K562 (cell line): ENCODE results near the gene PIGT. TPM values are rescaled to one million over a fixed set of nuclear protein-coding genes. Genes with fewer than 3 reads are reported as not detected.

Experiments
- ATAC-seq: fragments of 200-7000 bp; cut with Tn5 transposase; 3 replicates; pipeline ENCODE4 v1.9.1; 2020; ENCODE audit warnings: moderate library complexity
- BruUV-seq: library from RNA; stranded (reverse); fragments of 400-500 nt; replicated peaks from 2 replicates; lab custom pipeline; 2021; lab: Mats Ljungman, UMichigan
- CTCF ChIA-PET: fragments of 300-600 bp; formaldehyde crosslinking; extraction: SDS; loops from one replicate; lab custom pipeline; 2021; ENCODE audit warnings: low intra/inter-chr PET ratio; lab: Yijun Ruan, JAX
- POLR2A ChIA-PET: fragments of 300-600, 350-650 bp; sonication (Branson Sonifier 250); formaldehyde crosslinking; extraction: SDS; loops from one replicate; lab custom pipeline; 2021; ENCODE audit warnings: antibody characterized with exemption, inconsistent platforms; lab: Yijun Ruan, JAX
- DNase-seq, 4 experiments: peaks; one replicate each; pipeline versions ENCODE4 v3.0.0 to v3.0.0-alpha.2; 2011 to 2018; ENCODE audit warnings: low spot score in 3 of 4, mixed read lengths in 3 of 4; ENCODE audit errors: extremely low read depth in 1 of 4
- FAIRE-seq: peaks from 2 replicates; lab custom pipeline; 2011; peaks lifted over from hg19 to GRCh38; lab: Jason Lieb, UNC
- H2AFZ ChIP-seq: 2 replicates; pipeline ENCODE4 v1.6.0; 2011; ENCODE audit warnings: low read depth, low read length, control low read depth, inconsistent platforms
- H3K27ac ChIP-seq: fragments of 200-600 bp; 3 replicates; pipeline ENCODE4 v1.8.0; 2011; ENCODE audit warnings: low read depth, mild to moderate bottlenecking, control low read depth, inconsistent platforms, low read length, moderate library complexity, mixed read lengths; ENCODE audit errors: extremely low read depth
- H3K27me3 ChIP-seq, 2 experiments: fragments of 300-600 bp in 1 of 2; 2 replicates in 1 of 2; 3 replicates in 1 of 2; pipeline versions ENCODE4 v1.6.0 to v1.8.0; 2011; ENCODE audit warnings: inconsistent platforms in 2 of 2, low read length in 2 of 2, mild to moderate bottlenecking in 1 of 2, mixed read lengths in 1 of 2, moderate library complexity in 1 of 2; ENCODE audit not compliant: control insufficient read depth in 2 of 2, insufficient read depth in 2 of 2
- H3K36me3 ChIP-seq: fragments of 300-600 bp; 3 replicates; pipeline ENCODE4 v1.8.0; 2011; ENCODE audit warnings: mild to moderate bottlenecking, low read length, inconsistent platforms; ENCODE audit not compliant: control insufficient read depth, insufficient read depth
- H3K4me1 ChIP-seq, 2 experiments: fragments of 200-600 bp in 1 of 2; replicated peaks in 1 of 2; 2 replicates in 1 of 2; 3 replicates in 1 of 2; pipeline versions ENCODE4 v1.5.1 to v1.8.0; 2011; ENCODE audit warnings: inconsistent platforms in 2 of 2, low read length in 2 of 2, mild to moderate bottlenecking in 1 of 2, mixed read lengths in 1 of 2, moderate library complexity in 1 of 2; ENCODE audit not compliant: control insufficient read depth in 2 of 2, insufficient read depth in 2 of 2
- H3K4me2 ChIP-seq: 2 replicates; pipeline ENCODE4 v1.6.1; 2011; ENCODE audit warnings: low read length, control low read depth, inconsistent platforms, mixed read lengths; ENCODE audit not compliant: insufficient read depth
- H3K4me3 ChIP-seq: fragments of 200-600 bp; sonication (generic), shearing (Covaris generic); 2 replicates; pipeline ENCODE4 v1.5.1; 2016; ENCODE audit warnings: control low read depth, inconsistent platforms
- H3K79me2 ChIP-seq: fragments of 200-600 bp; 3 replicates; pipeline ENCODE4 v1.8.0; 2011; ENCODE audit warnings: low read length, inconsistent platforms; ENCODE audit not compliant: control insufficient read depth, insufficient read depth
- H3K9ac ChIP-seq, 2 experiments: 2 replicates each; pipeline versions ENCODE4 v1.6.0 to v1.6.1; 2011; ENCODE audit warnings: low read depth in 2 of 2, low read length in 2 of 2, control low read depth in 1 of 2, inconsistent platforms in 1 of 2, mild to moderate bottlenecking in 1 of 2, mixed read lengths in 1 of 2; ENCODE audit not compliant: insufficient read depth in 1 of 2
- H3K9me1 ChIP-seq: one replicate; pipeline ENCODE4 v1.6.0; 2011; ENCODE audit warnings: inconsistent platforms, mild to moderate bottlenecking, low read length, moderate library complexity; ENCODE audit not compliant: control insufficient read depth, insufficient read depth
- H3K9me3 ChIP-seq: replicated peaks from 2 replicates; pipeline ENCODE4 v1.5.1; 2011; ENCODE audit warnings: low read depth, low read length, inconsistent platforms; ENCODE audit not compliant: control insufficient read depth, insufficient read depth
- H4K20me1 ChIP-seq: replicated peaks from 2 replicates; pipeline ENCODE4 v1.6.1; 2011; ENCODE audit warnings: low read length, inconsistent platforms, mixed read lengths; ENCODE audit not compliant: control insufficient read depth, insufficient read depth
- CHD2 ChIP-seq: IDR thresholded peaks from 2 replicates; pipeline ENCODE4 v1.6.1; 2011; ENCODE audit warnings: low read depth, low read length
- ESRRB ChIP-seq: fragments of 250-450 bp; sonication (Bioruptor Pico); IDR thresholded peaks from 2 replicates; pipeline ENCODE4 v1.5.0; 2020; ENCODE audit warnings: mild to moderate bottlenecking, moderate library complexity, borderline replicate concordance
- EWSR1 ChIP-seq: fragments of 450-650 bp; IDR thresholded peaks from 2 replicates; pipeline ENCODE4 v1.6.1; 2018; ENCODE audit warnings: borderline replicate concordance, mild to moderate bottlenecking, low read depth, moderate library complexity; ENCODE audit not compliant: partially characterized antibody
- LCOR ChIP-seq: sonication (generic); formaldehyde crosslinking; IDR thresholded peaks from 2 replicates; pipeline ENCODE4 v1.8.0; 2022; ENCODE audit warnings: mild to moderate bottlenecking, missing genetic modification reagents
- PHB2 ChIP-seq: fragments of 450-650 bp; IDR thresholded peaks from 2 replicates; pipeline ENCODE4 v1.6.1; 2017; ENCODE audit warnings: low read depth
- RBM25 ChIP-seq: fragments of 200-400 bp; formaldehyde crosslinking; IDR thresholded peaks from 2 replicates; pipeline ENCODE4 v1.6.1; 2018; ENCODE audit warnings: low read length, low read depth, moderate library complexity; ENCODE audit not compliant: severe bottlenecking
- SMAD4 ChIP-seq: fragments of 250-450 bp; sonication (Bioruptor Pico); conservative IDR thresholded peaks from 2 replicates; pipeline ENCODE4 v1.8.0; 2021; ENCODE audit warnings: inconsistent platforms, mild to moderate bottlenecking, moderate library complexity
- XRCC5 ChIP-seq: fragments of 200-400 bp; formaldehyde crosslinking; IDR thresholded peaks from 2 replicates; pipeline ENCODE4 v1.6.1; 2017; ENCODE audit warnings: low read depth, mild to moderate bottlenecking, low read length
- ZNF696 ChIP-seq: fragments of 250-450 bp; sonication (Bioruptor Pico); conservative IDR thresholded peaks from 2 replicates; pipeline ENCODE4 v1.4.0; 2020; ENCODE audit warnings: mild to moderate bottlenecking, moderate library complexity
- ZNF77 ChIP-seq: fragments of 250-450 bp; sonication (Bioruptor Pico); IDR thresholded peaks from 2 replicates; pipeline ENCODE4 v1.5.0; 2020
- WGBS: fragments of 100-300 bp; shearing (Covaris generic); methylation state at CpG from one replicate; pipeline ENCODE4 v1.1.6; 2016; ENCODE audit warnings: low coverage, mixed read lengths; ENCODE audit not compliant: insufficient coverage; ENCODE audit errors: missing lambda C conversion rate; 5-methylcytosine and 5-hydroxymethylcytosine counted together
- in situ Hi-C: fragments of 300-500 bp; cut with MboI; formaldehyde crosslinking; loops from 4 replicates; pipeline ENCODE4 v1.15.0; 2018; ENCODE audit warnings: inconsistent platforms, mixed read lengths
- intact Hi-C: fragments of 100-400 bp; cut with micrococcal nuclease; formaldehyde crosslinking; loops from 2 replicates; pipeline ENCODE4 v1.14.2; 2022
- polyA plus RNA-seq, 8 experiments: library from polyadenylated mRNA; depleted of rRNA in 4 of 8; stranded (reverse) in 5 of 8; unstranded in 3 of 8; fragments of >200 nt; fragmentation: Nextera tagmentation in 2 of 8; fragmentation: Illumina TruSeq in 1 of 8; extraction: Ambion mirVana in 2 of 8; extraction: Trizol in 1 of 8; gene quantifications; 2 replicates each; pipeline versions ENCODE4 v1.2.1 to v1.2.3, GENCODE V29; 2011 to 2014; ENCODE audit warnings: inconsistent platforms in 1 of 8, missing spikeins in 1 of 8
- total RNA-seq, 7 experiments: library from RNA; depleted of rRNA in 6 of 7; stranded (reverse); fragments of >200 nt in 6 of 7; fragmentation: Illumina TruSeq in 2 of 7; extraction: Trizol in 2 of 7; gene quantifications; 2 replicates each; pipeline versions ENCODE4 v1.2.1 to v1.2.3, GENCODE V29; 2011 to 2021; ENCODE audit warnings: low replicate concordance in 1 of 7

The PIGT gene
- total and polyA plus RNA-seq, 9 of the 15 experiments (the other 6 are each of a cell fraction or from before 2014, with no cell fraction given): 14.6 to 108 (median 46.9) TPM

- no TSS peak for BruUV-seq
- ATAC-seq: no peak
- Histone ChIP-seq H3K27ac (no peak overlapping the region), H3K9ac (no peak overlapping the region), H4K20me1 (no peaks in the 10 kb centered on the region), H3K27me3 (no peaks in the 10 kb centered on the region), H3K9me3 (no peaks in the 10 kb centered on the region), H3K36me3 (peaks cover 12% of the 10 kb centered on the region; the same call in 1 of the 3 replicates), H3K9me1 (no peaks in the 10 kb centered on the region), H3K4me2 (no peak overlapping the region), H3K4me1 (peaks cover 11 to 17% of the 10 kb centered on the region in 2 experiments; a peak in 4 of 5 replicates), H3K4me3 (no peak overlapping the region), H2AFZ (no peak overlapping the region), H3K79me2 (no peaks in the 10 kb centered on the region)
- ChIA-PET POLR2A (interaction anchor here (0.7 to 1.0 kb wide), 3 partner anchors 56 to 82 kb away, joined by 3 to 4 read pairs (median 3); partner anchors contain the start of gene SDC4), CTCF (no interaction called here)
- TF ChIP-seq PHB2: no peak
- no peak for TF ChIP-seq SMAD4 (CRISPR knock-in tag)
- TF ChIP-seq ESRRB (CRISPR knock-in tag): no peak
- no peak for TF ChIP-seq CHD2
- no peak for TF ChIP-seq ZNF696
- no peak for TF ChIP-seq XRCC5
- TF ChIP-seq EWSR1: no peak
- no peak for TF ChIP-seq LCOR
- TF ChIP-seq RBM25: no peak
- TF ChIP-seq ZNF77: no peak
- WGBS: 33% methylated on average over 2 of the region's 2 CpGs
- in situ Hi-C loops: no loop called here
- DNase-seq: no peak
- no peak for FAIRE-seq
- intact Hi-C loops: no loop called here
These were observed 13.7 kb downstream of the PIGT start for GRCh38 chr20:45429618-45430017.
